ENCODE results near the gene GSTM2.

Gene GSTM2

GRCh38 chr1:109716570-109717090, 48.8 kb downstream of the GSTM2 start:
- no peak for DNase-seq (ENCODE audit: low read depth)

- DNase-seq (ENCODE audit: low read depth), result no peak
Observed at GRCh38 chr1:109717729-109718128, 49.9 kb downstream of the GSTM2 start.

GRCh38 chr1:109718495-109718894, 50.6 kb downstream of the GSTM2 start:
- no peak for DNase-seq (ENCODE audit: low read depth)

- no peak for DNase-seq (ENCODE audit: low read depth)
Observed at GRCh38 chr1:109719337-109719837, 51.5 kb downstream of the GSTM2 start.

GRCh38 chr1:109721042-109721441, 53.2 kb downstream of the GSTM2 start:
- DNase-seq (ENCODE audit: low read depth), result no peak

- DNase-seq (ENCODE audit: low read depth), result no peak
Observed at GRCh38 chr1:109721971-109722370, 54.1 kb downstream of the GSTM2 start.

- DNase-seq (ENCODE audit: low read depth), result no peak
Observed at GRCh38 chr1:109722908-109723691, 55.2 kb downstream of the GSTM2 start.

Measured in stimulated activated CD8-positive, alpha-beta memory T cell treated with anti-CD3 and anti-CD28 coated beads, Interleukin-12 subunit alpha, Interleukin-12 subunit beta, amount 100 ng/mL, for 4 hours (primary cell).